Skeletal muscle tissue (tissue), 4 donors: ENCODE results near the gene VSTM2L. TPM values are rescaled to one million over a fixed set of nuclear protein-coding genes. Genes with fewer than 3 reads are reported as not detected.
"Not testable (repeated sequence)": the region's sequence is repeated elsewhere in the genome, so short reads cannot be mapped to it uniquely, and the experiment has no call there.

Experiments
- H3K27ac ChIP-seq: one replicate; pipeline ENCODE4 v1.7.0; 2013; ENCODE audit warnings: mild to moderate bottlenecking, low read depth, low read length, inconsistent platforms
- H3K27me3 ChIP-seq, 3 donors: one replicate each; pipeline ENCODE4 v1.7.0; 2013; ENCODE audit warnings: low read length in 3 of 3; ENCODE audit not compliant: control insufficient read depth in 3 of 3, insufficient read depth in 3 of 3
- H3K36me3 ChIP-seq, 3 donors: one replicate each; pipeline ENCODE4 v1.7.0; 2013; ENCODE audit warnings: low read length in 3 of 3; ENCODE audit not compliant: control insufficient read depth in 3 of 3, insufficient read depth in 3 of 3
- H3K4me1 ChIP-seq, 3 donors: one replicate each; pipeline ENCODE4 v1.7.0; 2013; ENCODE audit warnings: low read length in 3 of 3, mild to moderate bottlenecking in 3 of 3; ENCODE audit not compliant: control insufficient read depth in 3 of 3, insufficient read depth in 3 of 3
- H3K4me3 ChIP-seq, 3 donors: one replicate each; pipeline ENCODE4 v1.7.0; 2013; ENCODE audit warnings: low read length in 3 of 3
- H3K9ac ChIP-seq, 3 donors: one replicate each; pipeline ENCODE4 v1.7.0; 2013; ENCODE audit warnings: low read length in 3 of 3, mild to moderate bottlenecking in 3 of 3, moderate library complexity in 2 of 3, low read depth in 1 of 3
- H3K9me3 ChIP-seq, 3 donors: one replicate each; pipeline ENCODE4 v1.7.0; 2013; ENCODE audit warnings: low read length in 3 of 3; ENCODE audit not compliant: control insufficient read depth in 3 of 3
- total RNA-seq: library from RNA; depleted of rRNA; stranded (reverse); fragments of >200 nt; gene quantifications from one replicate; pipeline ENCODE4 v1.2.3, GENCODE V29; 2014
- donor health status: Osteomylitis.

The VSTM2L gene
- not detected for total RNA-seq

GRCh38 chr20:37902504-37903313 is at the start of gene VSTM2L:
Gene VSTM2L (plus strand): TSS chr20:37903127. CDS start chr20:37903351, 224 bp downstream.
- H3K9me3 ChIP-seq: no peaks in the 10 kb centered on the region
- no peaks in the 10 kb centered on the region for H3K36me3 ChIP-seq
- peaks cover 46 to 56% (median 51%) of the 10 kb centered on the region in 3 donors for H3K27me3 ChIP-seq
- no peak within 1 kb of the TSS for H3K9ac ChIP-seq
- peaks cover 0 to 23% (median 0%) of the 10 kb centered on the region in 3 donors for H3K4me1 ChIP-seq
- H3K27ac ChIP-seq: no peak within 1 kb of the TSS
- no peak within 1 kb of the TSS for H3K4me3 ChIP-seq

- H3K4me3 ChIP-seq: no peak overlapping the region
- no peak overlapping the region for H3K27ac ChIP-seq
- H3K9me3 ChIP-seq: no peaks in the 10 kb centered on the region
- H3K27me3 ChIP-seq: no peaks in the 10 kb centered on the region
- no peak overlapping the region for H3K9ac ChIP-seq
- H3K36me3 ChIP-seq: peaks cover 8 to 15% (median 11%) of the 10 kb centered on the region in 3 donors
- H3K4me1 ChIP-seq: peaks cover 0 to 6% (median 0%) of the 10 kb centered on the region in 3 donors
Measured at GRCh38 chr20:37853823-37854375, 49.0 kb upstream of the VSTM2L start.

DNA sequence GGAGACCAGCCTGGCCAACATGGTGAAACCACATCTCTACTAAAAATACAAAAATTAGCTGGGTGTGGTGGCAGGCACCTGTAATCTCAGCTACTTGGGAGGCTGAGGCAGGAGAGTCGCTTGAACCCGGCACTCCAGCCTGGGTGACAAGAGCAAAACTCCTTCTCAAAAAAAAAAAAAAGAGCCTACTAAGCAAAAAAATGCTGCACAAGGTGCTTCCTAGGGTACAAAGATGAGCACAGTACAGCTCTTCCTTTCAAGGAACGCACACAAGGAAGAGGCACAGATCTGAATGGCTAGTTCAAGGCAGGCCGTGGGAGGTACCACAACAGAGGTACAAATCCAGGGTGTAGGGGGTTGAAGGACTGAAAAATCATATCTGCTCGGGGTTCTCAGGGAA is 46.9 kb upstream of the VSTM2L start:
- peaks cover 16 to 25% (median 17%) of the 10 kb centered on the region in 3 donors for H3K36me3 ChIP-seq
- not testable (repeated sequence) for H3K9ac ChIP-seq, H3K4me3 ChIP-seq, H3K27me3 ChIP-seq, H3K27ac ChIP-seq, H3K4me1 ChIP-seq, H3K9me3 ChIP-seq

DNA sequence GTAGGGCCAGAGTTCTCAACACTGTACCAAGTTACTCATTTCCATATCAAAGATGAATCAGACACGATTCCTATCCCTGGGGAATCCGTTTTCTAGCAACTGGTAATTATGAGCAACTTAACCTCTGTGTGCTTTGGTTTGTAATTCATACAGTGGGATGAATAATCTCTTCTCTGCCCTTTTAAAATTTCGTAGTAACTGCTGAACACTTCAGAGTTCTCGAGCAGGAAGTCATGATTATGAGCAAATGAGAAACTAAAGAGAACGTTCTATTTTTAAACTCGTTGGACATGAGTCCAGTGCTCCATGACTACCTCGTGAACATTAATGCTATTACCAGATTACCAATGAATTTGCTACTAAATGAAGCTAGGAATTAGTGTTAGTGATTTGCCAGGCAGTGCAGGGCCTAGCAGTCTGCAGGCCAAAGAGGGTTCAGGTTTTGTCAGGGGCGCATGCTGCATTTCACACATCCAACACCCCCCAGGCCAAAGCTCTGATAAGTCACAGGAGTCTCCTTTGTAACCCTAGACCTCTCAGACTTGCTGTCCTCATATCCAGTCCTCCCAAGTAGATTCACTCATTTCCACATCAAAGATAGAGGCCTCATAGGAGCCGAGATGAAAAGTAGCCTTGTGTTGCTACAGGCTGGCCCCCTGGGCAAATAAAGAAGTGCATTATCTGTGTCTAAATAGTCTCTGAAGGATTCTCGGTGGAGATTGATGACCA is 45.8 kb upstream of the VSTM2L start:
- Histone ChIP-seq H3K27me3 (no peaks in the 10 kb centered on the region), H3K9me3 (no peaks in the 10 kb centered on the region), H3K27ac (no peak overlapping the region), H3K4me1 (peaks cover 0 to 6% (median 0%) of the 10 kb centered on the region in 3 donors), H3K36me3 (peaks cover 18 to 35% (median 18%) of the 10 kb centered on the region in 3 donors), H3K9ac (no peak overlapping the region), H3K4me3 (no peak overlapping the region)

DNA sequence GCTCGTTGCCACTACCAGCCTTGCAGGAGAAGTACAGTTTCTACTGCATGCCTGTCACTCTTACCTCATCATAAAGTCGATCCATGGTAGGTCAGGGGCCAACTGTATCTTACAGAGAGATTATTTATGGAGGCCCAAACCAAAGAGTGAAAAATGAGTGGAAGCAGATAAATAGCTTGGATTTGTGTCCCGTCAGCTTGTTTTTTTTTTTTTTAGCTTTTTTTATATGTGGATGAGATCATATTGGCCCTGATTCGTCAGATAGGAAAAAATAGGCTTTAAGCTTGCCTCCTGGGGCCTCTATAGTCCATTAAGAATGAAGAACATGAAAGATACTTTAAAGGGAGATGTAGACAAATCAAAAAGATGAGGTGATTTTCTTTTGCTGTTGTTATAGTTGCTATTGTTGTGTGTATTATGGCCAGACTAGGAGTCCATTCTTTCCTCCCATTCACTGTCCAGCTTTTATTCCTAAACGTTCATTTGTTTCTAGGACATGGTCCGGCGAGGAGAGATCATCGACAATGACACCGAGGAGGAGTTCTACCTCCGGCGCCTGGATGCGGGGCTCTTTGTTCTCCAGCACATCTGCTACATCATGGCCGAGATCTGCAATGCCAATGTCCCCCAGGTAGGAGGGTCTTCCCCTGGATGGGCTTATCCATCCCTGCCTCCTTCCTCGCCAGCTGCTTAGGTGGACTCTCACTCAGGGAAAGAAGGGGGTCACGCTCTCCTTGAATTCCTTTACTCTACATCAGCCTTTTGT is 43.3 kb upstream of the VSTM2L start:
- peaks cover 18 to 34% (median 19%) of the 10 kb centered on the region in 3 donors for H3K36me3 ChIP-seq

DNA sequence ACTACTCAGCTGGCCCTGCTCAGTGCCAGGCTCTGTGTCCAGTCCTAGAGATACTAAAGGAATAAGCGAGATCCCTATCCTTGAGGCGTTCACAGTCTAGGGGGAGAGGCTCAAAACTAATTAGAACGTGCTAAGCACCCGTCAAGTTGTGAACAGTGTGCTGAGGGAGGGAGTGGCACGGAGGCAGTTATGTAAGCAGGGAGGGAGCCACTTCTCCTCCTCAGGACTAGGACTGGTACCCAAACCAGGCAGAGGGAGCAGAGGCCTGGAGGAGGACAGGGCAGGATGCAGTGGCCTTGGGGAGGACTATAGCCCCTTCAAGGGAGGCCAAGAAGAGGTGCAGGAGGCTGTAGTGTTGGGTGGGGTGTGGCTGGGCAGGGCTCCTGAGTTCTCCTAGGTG is 39.6 kb upstream of the VSTM2L start:
- Histone ChIP-seq H3K27ac (no peak overlapping the region), H3K4me3 (no peak overlapping the region), H3K4me1 (no peaks in the 10 kb centered on the region), H3K9ac (no peak overlapping the region), H3K9me3 (no peaks in the 10 kb centered on the region), H3K36me3 (peaks cover 21 to 33% (median 25%) of the 10 kb centered on the region in 3 donors), H3K27me3 (no peaks in the 10 kb centered on the region)

More for the DNA sequence above, 43.3 kb upstream of the VSTM2L start:
- Histone ChIP-seq H3K4me3 (no peak overlapping the region), H3K27ac (no peak overlapping the region), H3K9ac (no peak overlapping the region), H3K27me3 (no peaks in the 10 kb centered on the region), H3K9me3 (no peaks in the 10 kb centered on the region), H3K4me1 (peaks cover 0 to 6% (median 0%) of the 10 kb centered on the region in 3 donors)

DNA sequence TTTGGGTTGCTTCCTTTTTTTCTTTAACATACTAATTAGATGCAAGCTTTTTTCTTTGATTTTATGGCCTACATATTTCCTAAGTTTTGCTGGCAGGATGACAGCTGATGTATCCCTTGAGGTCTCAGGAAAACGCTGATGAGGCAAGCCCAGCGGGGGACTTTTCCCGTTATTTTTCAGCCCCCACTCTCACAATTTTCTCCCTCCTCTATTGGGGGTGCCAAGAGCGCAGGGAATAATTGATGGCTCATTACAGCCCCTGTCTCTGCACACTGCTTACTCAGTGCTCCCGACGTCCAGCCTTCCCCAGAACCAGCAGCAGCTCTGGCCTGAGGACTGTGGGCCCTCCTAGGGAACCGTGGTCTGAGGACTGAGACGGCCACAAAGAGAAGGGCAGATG is 38.6 kb upstream of the VSTM2L start:
- Histone ChIP-seq H3K9ac (no peak overlapping the region), H3K27ac (no peak overlapping the region), H3K4me1 (no peaks in the 10 kb centered on the region), H3K36me3 (peaks cover 25 to 33% (median 28%) of the 10 kb centered on the region in 3 donors), H3K27me3 (no peaks in the 10 kb centered on the region), H3K4me3 (no peak overlapping the region), H3K9me3 (no peaks in the 10 kb centered on the region)

DNA sequence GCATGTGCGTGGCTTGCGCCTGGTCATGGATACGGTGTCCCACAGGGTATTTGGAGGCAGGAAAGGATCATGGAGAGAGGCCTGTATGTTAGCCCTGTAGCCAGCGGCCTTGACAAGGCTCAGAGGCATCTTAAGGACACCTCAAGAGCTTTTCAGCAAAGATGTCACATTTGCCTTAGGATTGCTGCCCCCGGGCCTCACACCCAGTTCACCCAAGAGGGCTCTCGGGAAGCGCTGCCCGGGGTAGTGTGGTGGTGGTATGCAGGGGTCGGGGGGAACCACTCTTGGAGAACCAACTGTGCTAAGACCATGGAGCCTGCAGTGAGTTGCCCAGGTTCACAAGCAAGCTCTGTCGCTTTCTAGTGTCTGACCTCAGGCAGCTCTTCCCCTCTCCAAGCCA is 36.9 kb upstream of the VSTM2L start:
- Histone ChIP-seq H3K9ac (no peak overlapping the region), H3K4me3 (no peak overlapping the region), H3K9me3 (no peaks in the 10 kb centered on the region), H3K4me1 (no peaks in the 10 kb centered on the region), H3K36me3 (peaks cover 19 to 23% (median 21%) of the 10 kb centered on the region in 3 donors), H3K27ac (no peak overlapping the region), H3K27me3 (no peaks in the 10 kb centered on the region)

- H3K27me3 ChIP-seq: no peaks in the 10 kb centered on the region
- peaks cover 10 to 22% (median 18%) of the 10 kb centered on the region in 3 donors for H3K36me3 ChIP-seq
- H3K9ac ChIP-seq: no peak overlapping the region
- H3K27ac ChIP-seq: no peak overlapping the region
- no peak overlapping the region for H3K4me3 ChIP-seq
- H3K9me3 ChIP-seq: no peaks in the 10 kb centered on the region
- H3K4me1 ChIP-seq: no peaks in the 10 kb centered on the region
Measured at GRCh38 chr20:37867289-37868195, 35.4 kb upstream of the VSTM2L start.
